ENCODE results near the gene MMP1.

- TF ChIP-seq CTCF (IDR thresholded peaks at IDR 0.05) (no peak), POLR2A (IDR thresholded peaks at IDR 0.05) (no peak)
Measured at GRCh38 chr11:102843489-102843888, 45.5 kb upstream of the MMP1 start, which contains the start of gene MMP3.
